GM19025 (cell line): ENCODE results near the gene ADAM12.
"Not testable (repeated sequence)": the region's sequence is repeated elsewhere in the genome, so short reads cannot be mapped to it uniquely, and the experiment has no call there.

Source experiments
- ATAC-seq: cut with Tn5 transposase; IDR thresholded peaks from one replicate; pipeline ENCODE4 v1.9.1; 2021; ENCODE audit warnings: mild to moderate bottlenecking, low read depth, moderate library complexity; ENCODE audit not compliant: unreplicated experiment

Gene ADAM12

DNA sequence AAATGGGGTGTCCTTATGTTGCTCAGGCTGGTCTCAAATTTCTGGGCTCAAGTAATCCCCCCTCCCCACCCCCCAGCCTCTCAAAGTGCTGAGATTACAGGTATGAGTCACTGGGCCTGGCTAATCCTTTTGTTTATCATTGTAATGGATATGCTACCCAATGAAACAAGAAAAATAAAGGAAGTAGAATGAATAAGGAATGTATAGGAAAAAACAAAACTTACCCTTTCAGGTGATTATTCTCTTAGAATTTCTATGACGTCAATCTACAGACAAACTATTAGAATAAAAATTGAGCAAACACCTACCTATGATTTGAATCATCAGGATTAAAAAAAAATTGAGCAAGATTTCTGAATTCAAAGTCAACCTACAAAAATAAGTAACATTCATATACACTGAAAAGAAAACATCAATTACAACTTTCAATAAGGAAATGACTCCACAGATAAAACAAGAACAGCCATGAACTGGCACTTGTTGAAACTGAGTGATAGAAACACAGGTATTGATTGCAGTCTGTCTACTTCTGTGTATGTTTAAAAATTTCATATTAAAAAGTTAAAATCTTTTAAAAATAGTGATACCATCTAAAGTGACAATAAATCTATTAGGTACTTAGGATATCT is 12.2 kb downstream of the ADAM12 start:
- no peak for ATAC-seq

- no peak for ATAC-seq
These were observed 13.0 kb downstream of the ADAM12 start for GRCh38 chr10:126375299-126375698.

GRCh38 chr10:126374435-126374834 is 13.8 kb downstream of the ADAM12 start:
- no peak for ATAC-seq

GRCh38 chr10:126373972-126374371 is 14.3 kb downstream of the ADAM12 start:
- no peak for ATAC-seq

- no peak for ATAC-seq
These were observed 15.1 kb downstream of the ADAM12 start for GRCh38 chr10:126373147-126373546.

- no peak for ATAC-seq
These were observed 15.9 kb downstream of the ADAM12 start for GRCh38 chr10:126372396-126372795.

- no peak for ATAC-seq
These were observed 19.1 kb downstream of the ADAM12 start for GRCh38 chr10:126369125-126369710.

DNA sequence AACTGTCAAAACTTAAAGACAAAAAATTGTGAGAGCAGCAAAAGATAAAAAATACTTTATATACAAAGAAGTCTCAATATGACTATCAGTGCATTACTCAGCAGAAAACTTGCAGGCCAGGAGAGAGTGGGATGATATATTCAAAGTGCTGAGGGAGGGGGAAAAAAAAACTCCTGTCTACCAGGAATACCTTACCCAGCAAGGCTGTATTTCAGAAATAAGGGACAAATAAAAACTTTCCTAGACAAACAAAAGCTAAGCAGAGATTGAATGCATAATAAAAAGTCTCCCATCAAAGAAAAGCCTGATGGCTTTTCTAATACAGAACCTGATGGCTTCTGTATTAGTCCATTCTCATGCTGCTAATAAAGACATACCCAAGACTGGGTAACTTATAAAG is 31.1 kb downstream of the ADAM12 start:
- ATAC-seq = no peak

GRCh38 chr10:126353666-126354065 is 34.6 kb downstream of the ADAM12 start:
- ATAC-seq = no peak

- no peak for ATAC-seq
These were observed 35.8 kb downstream of the ADAM12 start for GRCh38 chr10:126352453-126352852.

DNA sequence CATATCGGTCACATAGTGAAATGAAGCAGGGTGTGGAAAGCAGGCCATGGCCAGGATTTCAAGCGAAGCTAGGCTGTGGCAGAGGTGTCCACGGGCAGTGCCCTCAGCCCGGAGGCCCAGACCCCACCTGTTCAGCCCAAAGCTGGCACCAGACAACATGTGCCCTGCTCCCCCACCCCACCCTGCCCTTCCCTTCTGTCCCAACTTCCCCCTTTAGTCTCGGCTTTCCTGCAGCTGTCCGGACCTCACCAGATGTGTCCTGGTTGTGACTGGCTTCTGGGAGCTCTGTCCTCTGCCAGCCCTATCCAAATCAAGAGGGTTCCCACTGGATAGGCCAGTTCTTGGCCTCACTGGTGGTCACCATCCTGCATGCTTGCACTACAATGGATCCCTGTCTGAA is 37.3 kb downstream of the ADAM12 start:
- ATAC-seq = no peak

DNA sequence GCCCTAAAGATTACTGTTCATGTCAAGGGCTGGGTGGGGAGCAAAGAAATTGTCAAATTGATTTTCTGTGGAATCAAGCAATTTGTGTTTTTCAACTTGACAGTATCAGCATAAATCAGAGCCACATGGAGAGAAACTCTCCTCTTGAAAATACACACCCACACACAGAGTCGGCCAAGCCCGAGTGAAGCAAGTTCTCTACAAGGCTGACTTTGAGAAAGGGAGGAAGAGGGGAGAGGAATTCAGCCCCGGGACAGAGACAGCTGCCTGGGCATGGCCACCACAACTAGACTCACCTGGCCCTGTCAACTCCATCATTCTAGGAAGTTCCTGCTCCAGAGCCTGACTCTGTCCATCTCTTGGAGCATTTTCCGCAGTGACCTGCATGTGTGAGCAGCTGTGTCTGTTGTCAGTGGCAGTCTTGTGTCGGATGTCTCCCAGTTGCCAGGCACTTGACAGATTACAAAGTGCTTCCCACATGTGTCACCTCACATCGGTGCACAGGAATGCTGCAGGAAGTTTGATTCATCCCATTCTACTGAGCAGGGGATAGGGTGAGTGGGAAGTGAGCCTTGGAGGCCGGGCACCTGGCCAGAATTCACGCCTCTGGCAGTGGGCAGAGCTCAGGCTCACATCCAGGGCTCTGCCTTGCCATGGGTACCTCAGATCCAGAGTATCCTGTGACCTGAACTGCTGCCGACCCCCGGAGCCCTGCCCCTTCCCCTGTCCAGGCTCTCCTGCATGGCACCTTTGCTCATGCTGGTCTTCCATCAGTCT is 37.9 kb downstream of the ADAM12 start:
- ATAC-seq = no peak

DNA sequence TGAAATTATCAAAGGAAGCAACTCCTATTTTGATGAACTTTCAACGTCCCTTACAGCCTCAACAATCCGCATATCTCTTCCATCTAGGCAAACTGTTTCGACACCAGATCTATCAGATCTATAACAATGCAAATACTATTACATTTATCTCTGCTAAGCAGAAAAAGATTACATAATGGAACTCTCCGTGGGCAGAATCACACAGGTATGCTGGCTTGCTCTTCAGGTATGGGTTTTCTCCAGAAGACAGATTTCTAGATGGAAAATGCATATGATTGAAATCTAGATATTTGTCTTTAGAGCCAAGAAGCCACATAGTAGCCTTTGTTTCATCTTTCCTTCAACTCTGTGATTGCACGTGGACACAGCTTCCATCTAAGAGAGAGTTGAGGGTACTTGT is 38.6 kb downstream of the ADAM12 start:
- ATAC-seq = no peak

DNA sequence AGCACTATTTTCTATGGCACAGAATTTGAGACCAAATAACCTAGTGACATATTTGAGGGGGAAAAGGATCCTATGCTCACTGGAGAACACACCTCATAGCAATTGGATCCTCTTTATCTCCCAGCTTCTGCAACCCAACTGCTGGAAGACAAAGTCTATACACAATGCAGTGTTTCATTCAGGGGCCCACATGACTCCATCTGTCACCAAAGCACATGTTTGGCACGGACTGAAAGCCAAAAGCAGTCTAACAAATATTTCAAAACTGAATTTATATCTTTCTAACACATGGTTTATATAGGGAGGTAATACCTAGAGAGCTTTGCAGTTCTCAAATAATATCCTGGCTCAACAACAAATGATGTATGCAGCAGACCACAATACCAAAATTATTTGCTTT is 39.2 kb downstream of the ADAM12 start:
- ATAC-seq = no peak

- ATAC-seq = not testable (repeated sequence)
These were observed 44.8 kb downstream of the ADAM12 start for GRCh38 chr10:126343496-126343895.

DNA sequence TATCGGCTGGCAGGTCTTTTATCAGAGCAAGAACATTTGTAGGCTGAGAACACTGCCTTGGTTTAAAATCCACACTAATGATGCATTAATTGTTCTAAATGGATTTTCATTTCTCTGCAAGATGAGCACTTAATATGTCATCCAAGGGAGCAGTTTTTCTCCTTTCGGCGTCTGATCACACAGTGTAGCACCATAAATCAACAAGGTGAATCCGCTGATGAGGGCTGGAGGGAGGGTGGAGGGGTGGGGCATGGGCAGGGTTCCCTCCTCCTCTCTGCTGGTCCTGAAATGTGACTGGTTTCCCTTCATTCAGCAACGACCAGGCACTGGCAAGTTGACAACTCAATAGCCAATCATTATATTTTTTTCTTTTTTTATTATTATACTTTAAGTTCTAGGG is 45.6 kb downstream of the ADAM12 start:
- no peak for ATAC-seq

GRCh38 chr10:126341491-126341890 is 46.8 kb downstream of the ADAM12 start:
- no peak for ATAC-seq

DNA sequence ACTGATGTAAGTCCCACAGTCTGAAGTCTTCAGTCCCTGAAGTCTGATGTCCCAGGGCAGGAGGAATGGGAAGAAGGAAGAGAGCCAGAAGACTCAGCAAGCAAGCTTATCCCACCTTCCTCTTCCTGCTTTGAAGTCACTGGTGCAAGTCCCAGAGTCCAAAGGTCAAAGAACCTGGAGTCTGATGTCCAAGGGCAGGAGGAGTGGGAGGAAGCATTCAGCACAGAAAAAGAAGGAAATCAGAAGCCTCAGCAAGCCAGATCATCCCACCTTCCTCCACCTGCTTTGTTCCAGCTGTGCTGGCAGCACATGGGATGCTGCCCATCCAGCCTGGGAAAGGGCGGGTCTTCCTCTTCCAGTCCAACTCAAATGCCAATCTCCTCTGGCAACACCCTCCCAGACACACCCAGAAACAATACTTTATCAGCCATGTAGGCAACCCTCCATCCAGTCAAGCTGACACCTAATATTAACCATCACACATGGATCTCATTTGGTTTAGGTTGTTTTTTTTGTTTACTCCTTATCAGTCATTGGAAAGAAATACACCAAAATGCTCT is 50.9 kb downstream of the ADAM12 start:
- no peak for ATAC-seq

- ATAC-seq = no peak
These were observed 51.5 kb downstream of the ADAM12 start for GRCh38 chr10:126336801-126337200.

GRCh38 chr10:126334272-126334671 is 54.0 kb downstream of the ADAM12 start:
- ATAC-seq = no peak

GRCh38 chr10:126332576-126332975 is 55.7 kb downstream of the ADAM12 start:
- ATAC-seq = no peak

GRCh38 chr10:126331101-126331500 is 57.2 kb downstream of the ADAM12 start:
- ATAC-seq = no peak
